GM19099 (cell line): ENCODE measurements around the gene KRT17.

Experiments used
- POLR2A ChIP-seq: IDR thresholded peaks from 3 replicates; pipeline ENCODE4 v1.6.1; 2011; ENCODE audit warnings: low read depth; ENCODE audit not compliant: insufficient read length; ENCODE audit errors: extremely low read depth

The KRT17 gene

GRCh38 chr17:41585301-41586056 lies 38.9 kb downstream of the KRT17 start:
- TF ChIP-seq POLR2A: no peak

- TF ChIP-seq POLR2A: no peak
Measured at GRCh38 chr17:41583137-41584127, 40.9 kb downstream of the KRT17 start.

GRCh38 chr17:41581366-41582060 lies 42.9 kb downstream of the KRT17 start:
- TF ChIP-seq POLR2A: no peak

GRCh38 chr17:41580687-41581365 lies 43.5 kb downstream of the KRT17 start:
- TF ChIP-seq POLR2A: no peak

DNA sequence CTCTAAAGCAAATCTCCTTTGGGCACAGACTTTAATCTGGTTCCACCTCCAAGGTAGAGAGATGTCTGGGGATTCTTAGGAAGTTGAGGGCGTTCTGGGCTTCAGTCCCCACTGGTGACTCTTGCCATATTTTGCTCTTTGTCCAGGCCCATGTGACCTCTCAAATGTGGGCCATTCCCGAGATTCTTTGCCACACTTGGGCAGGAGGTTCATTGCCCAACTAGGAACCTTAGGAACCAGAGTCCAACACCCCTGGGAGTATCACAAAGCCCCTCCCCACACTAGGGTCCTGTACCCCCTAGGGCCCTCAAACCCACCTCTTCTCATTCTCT lies 44.2 kb downstream of the KRT17 start:
- TF ChIP-seq POLR2A: no peak

DNA sequence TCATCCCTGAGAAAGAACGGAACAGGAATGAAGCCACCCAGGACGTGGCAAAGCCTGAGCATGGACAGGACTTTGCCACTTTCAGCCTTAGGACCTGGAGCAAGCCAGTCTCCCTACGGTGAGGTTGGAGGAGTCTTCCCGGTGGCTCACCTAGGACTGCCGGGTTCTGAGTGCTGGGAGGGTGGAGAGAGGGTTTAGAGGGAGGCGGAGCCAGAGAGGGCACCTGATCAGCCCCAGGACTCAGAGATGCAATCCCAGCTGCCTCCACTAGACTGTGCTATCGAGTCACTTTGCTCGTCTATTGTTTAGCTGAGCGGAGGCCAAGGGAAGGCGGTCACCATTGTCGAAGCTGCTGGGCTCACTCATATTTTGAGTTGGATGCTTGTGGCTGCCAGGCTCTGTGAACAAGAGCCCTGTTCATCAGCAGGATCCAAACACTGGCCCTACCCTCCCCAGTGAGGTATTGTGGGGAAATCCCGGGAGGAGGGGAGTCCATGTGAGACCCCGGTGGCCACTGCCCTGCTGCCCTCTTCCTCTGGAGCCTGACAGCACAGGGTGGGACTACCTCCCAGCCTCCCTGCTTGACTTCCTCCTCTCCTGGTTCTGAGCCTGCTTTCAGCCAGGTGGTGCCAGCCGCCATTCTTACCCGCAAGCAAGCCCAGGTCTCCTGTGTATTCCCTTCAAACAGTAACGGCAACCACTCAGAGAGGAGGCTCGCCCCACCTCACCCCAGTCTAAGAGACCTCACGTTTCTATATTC lies 44.7 kb downstream of the KRT17 start:
- no peak for TF ChIP-seq POLR2A

DNA sequence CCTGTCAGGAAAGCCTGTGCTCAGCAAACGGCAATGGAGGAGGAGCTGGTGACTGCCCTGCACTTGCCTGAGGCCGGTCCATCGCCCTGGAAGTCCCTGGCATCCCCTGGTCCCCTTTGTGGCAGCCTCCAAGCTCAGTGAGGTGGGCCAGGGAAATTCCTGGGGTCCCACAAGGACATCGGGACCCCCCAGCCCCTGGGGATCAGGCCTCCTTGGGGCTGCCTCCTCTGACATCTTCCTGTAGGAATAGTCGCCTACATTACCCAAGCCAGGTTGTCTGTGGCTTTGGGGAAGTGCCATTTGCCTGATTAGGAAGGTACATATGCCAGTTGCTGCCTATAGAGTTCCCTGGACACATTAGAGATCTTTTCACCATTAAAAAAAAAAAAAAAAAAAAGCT lies 45.4 kb downstream of the KRT17 start:
- TF ChIP-seq POLR2A: no peak

DNA sequence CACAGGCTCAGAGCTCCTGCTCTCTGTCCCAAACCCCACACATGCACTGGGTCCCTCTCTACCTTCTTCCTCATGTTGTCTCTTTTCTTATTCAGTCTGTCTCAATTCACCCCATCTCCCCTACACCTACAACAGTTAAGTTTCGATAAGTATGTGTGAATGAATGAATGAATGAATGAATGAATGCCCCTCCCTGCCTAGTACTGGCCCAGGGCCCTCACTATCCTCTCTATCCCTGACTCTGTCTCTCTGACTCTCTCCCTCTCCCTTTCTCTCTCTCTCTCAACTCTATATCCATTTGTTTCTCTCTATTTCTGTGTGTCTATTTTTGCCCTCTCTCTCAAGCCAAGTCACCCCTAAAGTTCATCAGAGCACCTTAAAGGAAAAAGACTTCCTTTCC lies 45.8 kb downstream of the KRT17 start:
- TF ChIP-seq POLR2A: no peak

DNA sequence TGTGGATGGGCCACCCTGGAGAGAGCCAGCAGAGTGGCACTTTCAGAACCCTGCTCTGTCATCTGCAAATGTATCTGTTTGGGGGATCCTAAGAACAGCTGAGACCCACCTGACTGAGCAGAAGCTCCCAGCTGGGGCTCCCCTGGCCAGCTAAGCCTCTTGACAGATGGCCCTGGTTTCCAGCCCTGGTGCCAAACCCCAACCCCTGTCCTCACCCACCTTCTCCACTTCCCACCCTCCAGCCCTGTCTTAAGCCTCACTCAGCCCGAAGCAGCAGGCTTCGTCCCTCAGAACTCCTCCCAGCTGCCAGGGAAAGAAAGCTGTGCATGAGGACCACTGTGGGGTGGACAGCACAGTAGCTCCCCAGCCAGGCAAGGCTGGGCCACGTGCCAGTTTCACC lies 49.0 kb downstream of the KRT17 start:
- TF ChIP-seq POLR2A: no peak

- TF ChIP-seq POLR2A: no peak
Measured at GRCh38 chr17:41571561-41572434, 52.6 kb downstream of the KRT17 start, which contains the start of gene KRT9. KRT9 (minus strand) TSS chr17:41572059; CDS start chr17:41571992, 67 bp downstream.
